Neuronal stem cell (in vitro differentiated cells): ENCODE results near the gene PRR13.
"Not testable (repeated sequence)": the region's sequence is repeated elsewhere in the genome, so short reads cannot be mapped to it uniquely, and the experiment has no call there.

Experiments used
- DNase-seq: peaks from one replicate; pipeline ENCODE4 v3.0.0-alpha.2; 2013; ENCODE audit warnings: low spot score
- H2AFZ ChIP-seq: one replicate; pipeline ENCODE4 v1.6.1; 2013; ENCODE audit warnings: mild to moderate bottlenecking, low read length, inconsistent platforms
- H2AK5ac ChIP-seq: 2 replicates; pipeline ENCODE4 v1.6.1; 2013; ENCODE audit warnings: low read depth, mild to moderate bottlenecking, inconsistent platforms, low read length, moderate library complexity, mixed read lengths
- H2BK120ac ChIP-seq: 2 replicates; pipeline ENCODE4 v1.6.1; 2013; ENCODE audit warnings: low read depth, mild to moderate bottlenecking, inconsistent platforms, low read length, moderate library complexity, mixed read lengths
- H2BK12ac ChIP-seq: one replicate; pipeline ENCODE4 v1.6.1; 2013; ENCODE audit warnings: low read length, inconsistent platforms
- H2BK15ac ChIP-seq: 2 replicates; pipeline ENCODE4 v1.6.1; 2013; ENCODE audit warnings: mild to moderate bottlenecking, low read length, inconsistent platforms, mixed read lengths
- H2BK5ac ChIP-seq: one replicate; pipeline ENCODE4 v1.6.1; 2013; ENCODE audit warnings: inconsistent platforms, mild to moderate bottlenecking, low read length, moderate library complexity
- H3K14ac ChIP-seq: one replicate; pipeline ENCODE4 v1.6.1; 2013; ENCODE audit warnings: low read length, inconsistent platforms
- H3K18ac ChIP-seq: 2 replicates; pipeline ENCODE4 v1.6.1; 2013; ENCODE audit warnings: low read length, inconsistent platforms
- H3K23ac ChIP-seq: 2 replicates; pipeline ENCODE4 v1.6.1; 2013; ENCODE audit warnings: low read depth, mild to moderate bottlenecking, mixed read lengths, low read length, inconsistent platforms; ENCODE audit not compliant: poor library complexity
- H3K27ac ChIP-seq: replicated peaks from 3 replicates; pipeline ENCODE4 v1.5.1; 2013; ENCODE audit warnings: low read length, inconsistent platforms
- H3K27me3 ChIP-seq, 3 experiments: 2 replicates each; pipeline ENCODE4 v1.6.1; 2013; ENCODE audit warnings: low read length in 3 of 3, mild to moderate bottlenecking in 2 of 3, inconsistent platforms in 1 of 3, low read depth in 1 of 3, mixed read lengths in 1 of 3, moderate library complexity in 1 of 3; ENCODE audit not compliant: control insufficient read depth in 3 of 3, insufficient read depth in 3 of 3
- H3K36me3 ChIP-seq, 2 donors: replicated peaks in 1 of 2; 2 replicates each; pipeline ENCODE4 v1.6.1; 2013; ENCODE audit warnings: low read length in 2 of 2; ENCODE audit not compliant: control insufficient read depth in 2 of 2, insufficient read depth in 2 of 2
- H3K4ac ChIP-seq: 2 replicates; pipeline ENCODE4 v1.6.1; 2013; ENCODE audit warnings: inconsistent platforms, mild to moderate bottlenecking, low read length, moderate library complexity
- H3K4me1 ChIP-seq, 2 donors: 1 replicate in 1 of 2; 2 replicates in 1 of 2; pipeline ENCODE4 v1.6.1; 2013; ENCODE audit warnings: low read length in 2 of 2, low read depth in 1 of 2; ENCODE audit not compliant: control insufficient read depth in 2 of 2, insufficient read depth in 1 of 2
- H3K4me2 ChIP-seq: one replicate; pipeline ENCODE4 v1.6.1; 2013; ENCODE audit warnings: mild to moderate bottlenecking, low read length, inconsistent platforms; ENCODE audit not compliant: insufficient read depth, poor library complexity, severe bottlenecking
- H3K4me3 ChIP-seq, 2 donors: 2 replicates each; pipeline ENCODE4 v1.5.1; 2013; ENCODE audit warnings: low read length in 2 of 2, mild to moderate bottlenecking in 2 of 2, inconsistent platforms in 1 of 2, moderate library complexity in 1 of 2
- H3K79me1 ChIP-seq: one replicate; pipeline ENCODE4 v1.6.1; 2013; ENCODE audit warnings: low read depth, mild to moderate bottlenecking, inconsistent platforms, low read length, moderate library complexity
- H3K9ac ChIP-seq: one replicate; pipeline ENCODE4 v1.6.1; 2013; ENCODE audit warnings: mild to moderate bottlenecking, low read depth, low read length, inconsistent platforms; ENCODE audit not compliant: poor library complexity
- H3K9me3 ChIP-seq, 2 donors: replicated peaks in 1 of 2; 2 replicates each; pipeline versions ENCODE3 to v1.6.1; 2013; ENCODE audit warnings: low read length in 2 of 2, mild to moderate bottlenecking in 2 of 2, inconsistent platforms in 1 of 2, low read depth in 1 of 2, mixed read lengths in 1 of 2, moderate library complexity in 1 of 2; ENCODE audit not compliant: control insufficient read depth in 2 of 2, insufficient read depth in 1 of 2
- H4K8ac ChIP-seq: one replicate; pipeline ENCODE4 v1.6.1; 2013; ENCODE audit warnings: low read depth, mild to moderate bottlenecking, inconsistent platforms, low read length, moderate library complexity
- H4K91ac ChIP-seq: one replicate; pipeline ENCODE4 v1.6.1; 2013; ENCODE audit warnings: low read length, low read depth, mild to moderate bottlenecking, inconsistent platforms; ENCODE audit not compliant: poor library complexity
- WGBS, 2 donors: extraction: QIAGEN DNeasy Blood & Tissue Kit; methylation state at CpG; one replicate each; pipeline ENCODE4 v1.1.7; 2013; ENCODE audit warnings: missing lambda C conversion rate in 2 of 2, mixed read lengths in 1 of 2; ENCODE audit not compliant: insufficient read length in 2 of 2, insufficient replicate concordance in 1 of 2; ENCODE audit errors: extremely low coverage in 2 of 2; 5-methylcytosine and 5-hydroxymethylcytosine counted together

PRR13 gene

DNA sequence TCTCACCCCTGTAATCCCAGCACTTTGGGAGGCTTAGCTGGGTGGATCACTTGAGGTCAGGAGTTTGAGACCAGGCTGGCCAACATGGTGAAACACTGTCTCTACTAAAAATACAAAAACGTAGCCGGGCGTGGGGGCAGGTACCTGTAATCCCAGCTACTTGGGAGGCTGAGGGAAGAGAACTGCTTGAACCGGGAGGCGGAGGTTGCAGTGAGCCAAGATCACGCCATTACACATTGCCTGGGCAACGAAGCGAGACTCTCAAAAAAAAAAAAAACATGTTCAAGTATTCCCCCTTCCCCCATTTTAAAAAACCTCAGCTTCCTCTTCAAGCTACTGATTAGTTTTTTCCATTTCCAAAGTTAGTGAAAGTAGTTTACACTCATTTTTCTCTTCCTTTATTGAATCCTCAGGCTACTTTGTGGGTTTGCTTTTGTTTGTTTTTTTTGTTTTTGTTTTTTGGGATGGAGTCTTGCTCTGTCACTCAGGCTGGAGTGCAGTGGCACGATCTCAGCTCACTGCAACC, 24.2 kb upstream of the PRR13 start:
- H4K8ac ChIP-seq, H3K14ac ChIP-seq, H4K91ac ChIP-seq, H3K4ac ChIP-seq, DNase-seq, H2BK15ac ChIP-seq, H3K9me3 ChIP-seq, H2BK12ac ChIP-seq, H3K23ac ChIP-seq, H2AFZ ChIP-seq, H2BK5ac ChIP-seq, H2BK120ac ChIP-seq, H2AK5ac ChIP-seq, H3K79me1 ChIP-seq, H3K9ac ChIP-seq, H3K4me3 ChIP-seq, H3K4me2 ChIP-seq, H3K18ac ChIP-seq, H3K27me3 ChIP-seq, H3K27ac ChIP-seq: not testable (repeated sequence)
- Histone ChIP-seq H3K4me1 (peaks cover 10 to 24% of the 10 kb centered on the region in 2 donors), H3K36me3 (peaks cover 0 to 21% of the 10 kb centered on the region in 2 donors)
- WGBS, 2 donors, result no CpG with 5 or more reads among the region's 9 CpGs

DNA sequence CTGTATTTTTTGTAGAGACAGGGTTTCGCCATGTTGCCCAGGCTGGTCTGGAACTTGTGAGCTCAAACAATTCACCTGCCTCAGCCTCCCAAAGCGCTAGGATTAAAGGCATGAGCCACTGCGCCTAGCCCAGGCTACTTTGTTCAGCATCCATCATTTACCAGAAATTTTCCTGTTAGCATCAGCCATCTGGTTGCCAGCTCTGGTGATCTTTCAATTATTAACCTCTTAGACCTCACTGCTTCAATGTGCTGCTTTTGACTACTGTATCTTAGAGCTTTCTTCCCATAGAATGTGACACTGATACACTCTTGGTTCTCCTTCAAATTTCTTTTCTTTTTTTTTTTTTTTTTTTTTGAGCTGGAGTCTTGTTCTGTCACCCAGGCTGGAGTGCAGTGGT, 23.3 kb upstream of the PRR13 start:
- H3K9ac ChIP-seq, result no peak overlapping the region
- no peak overlapping the region for H2BK15ac ChIP-seq
- H2BK5ac ChIP-seq, result no peak overlapping the region
- peaks cover 10 to 20% of the 10 kb centered on the region in 2 donors for H3K4me1 ChIP-seq
- H3K4ac ChIP-seq, result no peak overlapping the region
- no peak overlapping the region for H3K18ac ChIP-seq
- H3K9me3 ChIP-seq, result no peaks in the 10 kb centered on the region
- H3K27ac ChIP-seq, result no peak overlapping the region
- H3K36me3 ChIP-seq, result peaks cover 0 to 12% of the 10 kb centered on the region in 2 donors
- H2AFZ ChIP-seq, result no peak overlapping the region
- H2BK12ac ChIP-seq, result no peak overlapping the region
- H3K27me3 ChIP-seq, result no peaks in the 10 kb centered on the region
- no peak overlapping the region for H4K8ac ChIP-seq
- no CpG with 5 or more reads among the region's 3 CpGs for WGBS, 2 donors
- no peak overlapping the region for H2AK5ac ChIP-seq
- H3K4me3 ChIP-seq, result no peak overlapping the region
- no peak overlapping the region for H3K14ac ChIP-seq
- no peaks in the 10 kb centered on the region for H3K79me1 ChIP-seq
- H2BK120ac ChIP-seq, result no peak overlapping the region
- H3K23ac ChIP-seq, result no peak overlapping the region
- DNase-seq, result no peak
- no peak overlapping the region for H4K91ac ChIP-seq
- no peak overlapping the region for H3K4me2 ChIP-seq

DNA sequence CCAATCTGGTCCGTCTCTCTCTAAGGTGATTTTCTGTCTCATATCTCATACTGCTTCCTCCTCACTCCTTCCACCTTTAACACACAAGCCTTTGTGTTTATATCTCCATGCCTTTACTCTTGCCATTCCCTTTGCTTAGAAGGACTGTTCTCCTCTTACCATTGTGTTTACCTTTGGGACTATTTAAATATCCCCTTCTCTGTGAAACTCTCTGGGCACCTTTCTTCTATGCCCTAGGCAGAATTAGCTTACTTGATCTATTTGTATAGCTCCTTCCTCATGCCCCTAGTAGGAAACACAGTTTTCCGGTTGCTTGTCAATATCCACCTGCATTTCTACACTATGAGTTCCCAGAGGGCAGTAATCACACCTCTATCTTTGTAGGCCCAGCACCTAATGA, 21.8 kb upstream of the PRR13 start:
- Histone ChIP-seq H3K14ac (no peak overlapping the region), H4K91ac (no peak overlapping the region), H3K4me2 (no peak overlapping the region), H3K4me1 (peaks cover 7 to 22% of the 10 kb centered on the region in 2 donors), H3K36me3 (peaks cover 0 to 2% of the 10 kb centered on the region in 2 donors), H2AFZ (no peak overlapping the region), H2AK5ac (no peak overlapping the region), H3K9me3 (no peaks in the 10 kb centered on the region), H3K27ac (no peak overlapping the region), H3K23ac (no peak overlapping the region), H3K27me3 (no peaks in the 10 kb centered on the region), H3K18ac (no peak overlapping the region), H2BK15ac (no peak overlapping the region), H4K8ac (no peak overlapping the region), H3K79me1 (no peaks in the 10 kb centered on the region), H2BK120ac (no peak overlapping the region), H2BK5ac (no peak overlapping the region), H2BK12ac (no peak overlapping the region), H3K4ac (no peak overlapping the region), H3K4me3 (no peak overlapping the region), H3K9ac (no peak overlapping the region)
- no peak for DNase-seq
- WGBS, 2 donors, result no CpG with 5 or more reads among the region's 2 CpGs

DNA sequence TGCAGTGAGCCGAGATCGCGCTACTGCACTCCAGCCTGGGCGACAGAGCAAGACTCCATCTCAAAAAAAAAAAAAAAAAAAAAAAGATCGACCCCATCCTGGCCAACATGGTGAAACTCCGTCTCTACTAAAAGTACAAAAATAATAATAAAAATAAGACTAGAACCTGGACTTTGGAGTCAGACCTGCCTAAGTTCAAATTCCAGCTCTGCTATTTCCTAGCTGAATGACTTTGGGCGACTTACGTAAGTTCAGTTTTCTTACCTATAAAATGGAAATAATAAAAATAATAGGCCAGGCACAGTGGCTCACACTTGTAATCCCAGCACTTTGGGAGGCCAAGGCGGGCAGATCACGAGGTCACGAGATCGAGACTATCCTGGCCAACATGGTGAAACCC, 19.3 kb upstream of the PRR13 start:
- not testable (repeated sequence) for H2AFZ ChIP-seq, H3K9ac ChIP-seq, H3K23ac ChIP-seq, H3K27me3 ChIP-seq, H3K79me1 ChIP-seq, DNase-seq, H2AK5ac ChIP-seq, H2BK12ac ChIP-seq, H3K4me2 ChIP-seq, H3K27ac ChIP-seq, H2BK15ac ChIP-seq, H4K8ac ChIP-seq, H3K4me3 ChIP-seq, H2BK5ac ChIP-seq, H3K14ac ChIP-seq, H3K9me3 ChIP-seq, H3K36me3 ChIP-seq, H3K18ac ChIP-seq, H3K4ac ChIP-seq, H2BK120ac ChIP-seq, H4K91ac ChIP-seq
- no CpG with 5 or more reads among the region's 12 CpGs for WGBS, 2 donors
- peaks cover 15 to 19% of the 10 kb centered on the region in 2 donors for H3K4me1 ChIP-seq
